Keratinocyte (primary cell): ENCODE measurements around the gene ITIH5.

ENCODE experiments used
- EZH2 ChIP-seq: IDR thresholded peaks from one replicate; pipeline ENCODE4 v1.6.1; 2012; ENCODE audit warnings: inconsistent platforms, mild to moderate bottlenecking, low read length, moderate library complexity
- TF ChIP-seq, protein P1 (sequence below), 3 experiments: IDR thresholded peaks in 1 of 3; conservative IDR thresholded peaks in 1 of 3; optimal IDR thresholded peaks in 1 of 3; 2 replicates in 2 of 3; 3 replicates in 1 of 3; pipeline versions ENCODE3 to v1.5.1; 2011; ENCODE audit warnings: low read length in 3 of 3, mild to moderate bottlenecking in 3 of 3, moderate library complexity in 2 of 3, control low read depth in 1 of 3, inconsistent platforms in 1 of 3; ENCODE audit not compliant: insufficient read depth in 2 of 3; ENCODE audit errors: extremely low read depth in 1 of 3

- TF ChIP-seq, protein P1, sequence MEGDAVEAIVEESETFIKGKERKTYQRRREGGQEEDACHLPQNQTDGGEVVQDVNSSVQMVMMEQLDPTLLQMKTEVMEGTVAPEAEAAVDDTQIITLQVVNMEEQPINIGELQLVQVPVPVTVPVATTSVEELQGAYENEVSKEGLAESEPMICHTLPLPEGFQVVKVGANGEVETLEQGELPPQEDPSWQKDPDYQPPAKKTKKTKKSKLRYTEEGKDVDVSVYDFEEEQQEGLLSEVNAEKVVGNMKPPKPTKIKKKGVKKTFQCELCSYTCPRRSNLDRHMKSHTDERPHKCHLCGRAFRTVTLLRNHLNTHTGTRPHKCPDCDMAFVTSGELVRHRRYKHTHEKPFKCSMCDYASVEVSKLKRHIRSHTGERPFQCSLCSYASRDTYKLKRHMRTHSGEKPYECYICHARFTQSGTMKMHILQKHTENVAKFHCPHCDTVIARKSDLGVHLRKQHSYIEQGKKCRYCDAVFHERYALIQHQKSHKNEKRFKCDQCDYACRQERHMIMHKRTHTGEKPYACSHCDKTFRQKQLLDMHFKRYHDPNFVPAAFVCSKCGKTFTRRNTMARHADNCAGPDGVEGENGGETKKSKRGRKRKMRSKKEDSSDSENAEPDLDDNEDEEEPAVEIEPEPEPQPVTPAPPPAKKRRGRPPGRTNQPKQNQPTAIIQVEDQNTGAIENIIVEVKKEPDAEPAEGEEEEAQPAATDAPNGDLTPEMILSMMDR (optimal IDR thresholded peaks at IDR 0.05 in 1 of 3, IDR thresholded peaks at IDR 0.05 in 1 of 3, conservative IDR thresholded peaks at IDR 0.05 in 1 of 3; ENCODE audit: extremely low read depth in 1 of 3, insufficient read depth in 2 of 3, low read length in 3 of 3) = no peak
- no peak for TF ChIP-seq EZH2
Measured at GRCh38 chr10:7700577-7701125, 33.9 kb upstream of the ITIH5 start.
